ENCODE results near the gene FAHD2A. TPM values are rescaled to one million over a fixed set of nuclear protein-coding genes. Genes with fewer than 3 reads are reported as not detected.
A peak's percentile ranks its signal among the peaks of the same experiment; 100 is the strongest.

FAHD2A gene
- total RNA-seq, 6 experiments from 2014 or later, result 62.2 to 80.1 (median 75.7) TPM

GRCh38 chr2:95379371-95379831 is 23.1 kb upstream of the FAHD2A start:
- no peak overlapping the region for H3K27ac ChIP-seq
- DNase-seq, result no peak
- no peaks in the 10 kb centered on the region for H3K36me3 ChIP-seq
- H3K4me3 ChIP-seq, result no peak overlapping the region
- intact Hi-C loops (cut with DNase I), result no loop called here
- no peaks in the 10 kb centered on the region for H3K9me3 ChIP-seq
- no peaks in the 10 kb centered on the region for H3K27me3 ChIP-seq
- ATAC-seq, result peak in 3 of 4 donors; percentile 13 to 38 (median 33)
- peaks cover 0 to 3% (median 0%) of the 10 kb centered on the region in 4 donors for H3K4me1 ChIP-seq
- WGBS (ENCODE audit: insufficient coverage, low coverage, low lambda C conversion rate, missing lambda C conversion rate), result 75% methylated on average over 2 of the region's 8 CpGs
- TF ChIP-seq CTCF (IDR thresholded peaks at IDR 0.05) (peak in 3 of 4 donors; percentile 25 to 33 (median 28)), POLR2A (IDR thresholded peaks at IDR 0.05) (no peak)

- no peak for ATAC-seq
- peaks cover 0 to 8% (median 0%) of the 10 kb centered on the region in 4 donors for H3K4me1 ChIP-seq
- 74% methylated on average over 4 of the region's 5 CpGs for WGBS (ENCODE audit: insufficient coverage, low coverage, low lambda C conversion rate, missing lambda C conversion rate)
These were observed 22.2 kb upstream of the FAHD2A start for GRCh38 chr2:95380280-95380679.

GRCh38 chr2:95380731-95381130 is 21.8 kb upstream of the FAHD2A start:
- intact Hi-C loops (cut with DNase I), result no loop called here
- 92% methylated on average over 4 of the region's 5 CpGs for WGBS (ENCODE audit: insufficient coverage, low coverage, low lambda C conversion rate, missing lambda C conversion rate)
- TF ChIP-seq CTCF (IDR thresholded peaks at IDR 0.05), result no peak
- no peak for TF ChIP-seq POLR2A (IDR thresholded peaks at IDR 0.05)
- Histone ChIP-seq H3K36me3 (no peaks in the 10 kb centered on the region), H3K9me3 (no peaks in the 10 kb centered on the region), H3K27me3 (no peaks in the 10 kb centered on the region), H3K4me3 (no peak overlapping the region), H3K27ac (no peak overlapping the region), H3K4me1 (peaks cover 0 to 8% (median 0%) of the 10 kb centered on the region in 4 donors)
- no peak for ATAC-seq
- DNase-seq, result peak in 1 of 3 donors; percentile 12

More at GRCh38 chr2:95380280-95380679, 22.2 kb upstream of the FAHD2A start:
- TF ChIP-seq POLR2A (IDR thresholded peaks at IDR 0.05), result no peak
- no peak for TF ChIP-seq CTCF (IDR thresholded peaks at IDR 0.05)
- Histone ChIP-seq H3K9me3 (no peaks in the 10 kb centered on the region), H3K27me3 (no peaks in the 10 kb centered on the region), H3K36me3 (no peaks in the 10 kb centered on the region), H3K4me3 (no peak overlapping the region), H3K27ac (no peak overlapping the region)
- DNase-seq, result no peak
- intact Hi-C loops (cut with DNase I), result no loop called here

- Histone ChIP-seq H3K9me3 (no peaks in the 10 kb centered on the region), H3K4me1 (peaks cover 0 to 13% (median 0%) of the 10 kb centered on the region in 4 donors), H3K36me3 (no peaks in the 10 kb centered on the region), H3K27me3 (no peaks in the 10 kb centered on the region), H3K4me3 (no peak overlapping the region), H3K27ac (no peak overlapping the region)
- DNase-seq (peak in 1 of 3 donors; percentile 24), ATAC-seq (no peak)
- 91% methylated on average over 6 of the region's 22 CpGs for WGBS (ENCODE audit: insufficient coverage, low coverage, low lambda C conversion rate, missing lambda C conversion rate)
- no peak for TF ChIP-seq POLR2A (IDR thresholded peaks at IDR 0.05)
- intact Hi-C loops (cut with DNase I), result no loop called here
These were observed 21.0 kb upstream of the FAHD2A start for GRCh38 chr2:95381212-95382191.

GRCh38 chr2:95382192-95382591 is 20.3 kb upstream of the FAHD2A start:
- 80% methylated on average over 1 of the region's 20 CpGs for WGBS (ENCODE audit: insufficient coverage, low coverage, low lambda C conversion rate, missing lambda C conversion rate)
- peak in 1 of 3 donors; percentile 35 for DNase-seq
- no peaks in the 10 kb centered on the region for H3K36me3 ChIP-seq

More at GRCh38 chr2:95382192-95382591, 20.3 kb upstream of the FAHD2A start:
- H3K27me3 ChIP-seq, result no peaks in the 10 kb centered on the region
- TF ChIP-seq CTCF (IDR thresholded peaks at IDR 0.05), result no peak
- no peak for TF ChIP-seq POLR2A (IDR thresholded peaks at IDR 0.05)
- no peaks in the 10 kb centered on the region for H3K9me3 ChIP-seq
- peaks cover 0 to 13% (median 0%) of the 10 kb centered on the region in 4 donors for H3K4me1 ChIP-seq
- ATAC-seq, result no peak
- intact Hi-C loops (cut with DNase I), result no loop called here
- no peak overlapping the region for H3K4me3 ChIP-seq
- no peak overlapping the region for H3K27ac ChIP-seq

Measured in right lobe of liver (tissue), 6 donors.